CD14-positive monocyte (primary cell): ENCODE measurements around the gene ARRB2. TPM values are rescaled to one million over a fixed set of nuclear protein-coding genes. Genes with fewer than 3 reads are reported as not detected.

Source experiments
- DNase-seq, 3 donors: peaks; one replicate each; pipeline ENCODE4 v3.0.0-alpha.2; 2011 to 2022
- H2AFZ ChIP-seq: 2 replicates; pipeline ENCODE4 v1.6.0; 2012; ENCODE audit warnings: mild to moderate bottlenecking, low read depth, low read length, inconsistent platforms; ENCODE audit not compliant: insufficient read depth, poor library complexity, severe bottlenecking
- H3K27ac ChIP-seq, 2 donors: 1 replicate in 1 of 2; 2 replicates in 1 of 2; pipeline ENCODE4 v1.5.1; 2012 to 2013; ENCODE audit warnings: low read length in 2 of 2, control low read depth in 1 of 2, inconsistent platforms in 1 of 2, low read depth in 1 of 2, mild to moderate bottlenecking in 1 of 2
- H3K27me3 ChIP-seq, 2 donors: one replicate each; pipeline versions ENCODE4 v1.6.0 to v1.6.1; 2011 to 2013; ENCODE audit warnings: low read length in 2 of 2; ENCODE audit not compliant: control insufficient read depth in 2 of 2, insufficient read depth in 2 of 2
- H3K36me3 ChIP-seq, 2 donors: replicated peaks in 1 of 2; 1 replicate in 1 of 2; 2 replicates in 1 of 2; pipeline versions ENCODE4 v1.5.1 to v1.6.1; 2012 to 2013; ENCODE audit warnings: low read length in 2 of 2, control low read depth in 1 of 2, inconsistent platforms in 1 of 2, mild to moderate bottlenecking in 1 of 2; ENCODE audit not compliant: insufficient read depth in 2 of 2, control insufficient read depth in 1 of 2
- H3K4me1 ChIP-seq, 2 donors: 1 replicate in 1 of 2; 2 replicates in 1 of 2; pipeline versions ENCODE4 v1.5.1 to v1.6.1; 2012 to 2013; ENCODE audit warnings: low read length in 2 of 2, control low read depth in 1 of 2, inconsistent platforms in 1 of 2, mild to moderate bottlenecking in 1 of 2, moderate library complexity in 1 of 2; ENCODE audit not compliant: insufficient read depth in 2 of 2, control insufficient read depth in 1 of 2
- H3K4me2 ChIP-seq: replicated peaks from 2 replicates; pipeline ENCODE3; 2012; ENCODE audit warnings: low read length, moderate library complexity, mild to moderate bottlenecking; ENCODE audit not compliant: poor library complexity, severe bottlenecking; ENCODE audit errors: extremely low read depth
- H3K4me3 ChIP-seq, 3 experiments: fragments of 200-600 bp in 1 of 3; sonication (generic) in 1 of 3; replicated peaks in 1 of 3; 1 replicate in 2 of 3; 2 replicates in 1 of 3; pipeline ENCODE4 v1.5.1; 2011 to 2013; ENCODE audit warnings: low read length in 3 of 3, mild to moderate bottlenecking in 3 of 3, control low read depth in 2 of 3, low read depth in 2 of 3, inconsistent platforms in 1 of 3, moderate library complexity in 1 of 3
- H3K79me2 ChIP-seq: 2 replicates; pipeline ENCODE4 v1.6.0; 2012; ENCODE audit warnings: mild to moderate bottlenecking, control low read depth, inconsistent platforms, low read length, moderate library complexity; ENCODE audit not compliant: insufficient read depth
- H3K9ac ChIP-seq: 2 replicates; pipeline ENCODE4 v1.6.0; 2017; ENCODE audit warnings: low read length, mild to moderate bottlenecking; ENCODE audit not compliant: insufficient read depth, poor library complexity, severe bottlenecking
- H3K9me3 ChIP-seq, 2 donors: replicated peaks in 1 of 2; 1 replicate in 1 of 2; 2 replicates in 1 of 2; pipeline versions ENCODE4 v1.5.1 to v1.6.1; 2012 to 2013; ENCODE audit warnings: low read length in 2 of 2, control low read depth in 1 of 2; ENCODE audit not compliant: control insufficient read depth in 1 of 2, insufficient read depth in 1 of 2
- H4K20me1 ChIP-seq: 2 replicates; pipeline ENCODE4 v1.6.0; 2012; ENCODE audit warnings: mild to moderate bottlenecking, low read length, control low read depth, moderate library complexity; ENCODE audit not compliant: insufficient read depth
- H3K27ac Mint-ChIP-seq, 7 donors: one replicate each; pipeline ENCODE4 v1.8.0; 2020; ENCODE audit warnings: mild to moderate bottlenecking in 7 of 7, mixed read lengths in 7 of 7, moderate library complexity in 6 of 7, inconsistent platforms in 2 of 7
- H3K27me3 Mint-ChIP-seq, 3 donors: one replicate each; pipeline ENCODE4 v1.8.0; 2021 to 2022; ENCODE audit warnings: low read depth in 3 of 3, mild to moderate bottlenecking in 3 of 3, mixed read lengths in 3 of 3, moderate library complexity in 3 of 3, inconsistent platforms in 1 of 3
- H3K36me3 Mint-ChIP-seq, 2 donors: one replicate each; pipeline ENCODE4 v1.8.0; 2020; ENCODE audit warnings: mixed read lengths in 2 of 2, inconsistent platforms in 1 of 2, mild to moderate bottlenecking in 1 of 2
- H3K4me1 Mint-ChIP-seq: one replicate; pipeline ENCODE4 v1.8.0; 2020; ENCODE audit warnings: mild to moderate bottlenecking, mixed read lengths
- H3K4me3 Mint-ChIP-seq, 2 donors: one replicate each; pipeline ENCODE4 v1.8.0; 2020; ENCODE audit warnings: mild to moderate bottlenecking in 2 of 2, mixed read lengths in 2 of 2, moderate library complexity in 1 of 2
- H3K9me3 Mint-ChIP-seq, 7 donors: one replicate each; pipeline ENCODE4 v1.8.0; 2020 to 2022; ENCODE audit warnings: mixed read lengths in 7 of 7, mild to moderate bottlenecking in 6 of 7, moderate library complexity in 6 of 7, inconsistent platforms in 2 of 7
- WGBS: methylation state at CpG from one replicate; pipeline ENCODE4 v1.1.5; 2013; ENCODE audit warnings: missing lambda C conversion rate; ENCODE audit not compliant: insufficient coverage; 5-methylcytosine and 5-hydroxymethylcytosine counted together
- intact Hi-C, 2 donors: fragments of 100-400 bp; cut with micrococcal nuclease; formaldehyde crosslinking; loops; one replicate each; pipeline versions ENCODE4 v1.15.0 to v1.15.1; 2023
- polyA plus RNA-seq, 3 donors: library from polyadenylated mRNA; depleted of rRNA in 1 of 3; unstranded in 2 of 3; stranded (reverse) in 1 of 3; fragments of 300-500 nt in 2 of 3; fragments of >200 nt in 1 of 3; fragmentation: Illumina TruSeq in 2 of 3; gene quantifications; 1 replicate in 2 of 3; 2 replicates in 1 of 3; pipeline ENCODE4 v1.2.3, GENCODE V29; 2012 to 2021
- TF ChIP-seq, protein P1 (sequence below): fragments of 200-600 bp; IDR thresholded peaks from one replicate; pipeline ENCODE4 v1.8.0; 2022; ENCODE audit warnings: antibody characterized with exemption, mild to moderate bottlenecking

The ARRB2 gene
- polyA plus RNA-seq, 3 donors = 134 to 760 (median 150) TPM

DNA sequence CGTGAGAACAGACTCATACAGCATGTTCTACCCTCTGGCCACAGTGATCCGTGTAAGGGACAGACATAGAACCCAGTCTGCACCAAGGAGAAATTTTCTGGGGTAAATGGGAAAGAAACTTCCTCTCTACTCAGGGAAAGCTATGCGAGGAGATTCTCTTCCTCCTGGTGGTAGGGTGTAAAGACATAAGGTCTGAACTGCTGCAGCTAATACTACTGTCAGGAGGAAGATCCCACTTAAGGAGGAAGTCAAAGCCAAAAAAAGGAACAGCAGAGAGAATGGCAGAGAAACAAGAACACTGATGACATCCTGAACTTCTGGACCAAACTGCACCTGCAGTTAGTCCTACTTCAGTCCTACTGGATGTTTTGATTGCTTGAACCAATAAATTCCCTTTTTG lies 54.2 kb downstream of the ARRB2 start:
- Histone ChIP-seq H4K20me1 (no peaks in the 10 kb centered on the region), H3K4me3 (peak overlapping the region in 1 of 3 experiments; percentile 18), H3K9me3 (no peaks in the 10 kb centered on the region), H3K27ac (peak overlapping the region; percentile 57 to 98), H3K4me1 (peaks cover 57 to 72% of the 10 kb centered on the region in 2 donors), H3K4me2 (peak overlapping the region; percentile 8), H3K9ac (peak overlapping the region; percentile 37), H3K27me3 (no peaks in the 10 kb centered on the region), H3K36me3 (no peaks in the 10 kb centered on the region), H3K79me2 (no peaks in the 10 kb centered on the region), H2AFZ (no peak overlapping the region)
- WGBS = no CpG with 5 or more reads among the region's 3 CpGs
- peaks cover 0 to 4% (median 0%) of the 10 kb centered on the region in 7 donors for H3K9me3 Mint-ChIP-seq
- H3K36me3 Mint-ChIP-seq = peaks cover 1 to 4% of the 10 kb centered on the region in 2 donors
- TF ChIP-seq, protein P1, sequence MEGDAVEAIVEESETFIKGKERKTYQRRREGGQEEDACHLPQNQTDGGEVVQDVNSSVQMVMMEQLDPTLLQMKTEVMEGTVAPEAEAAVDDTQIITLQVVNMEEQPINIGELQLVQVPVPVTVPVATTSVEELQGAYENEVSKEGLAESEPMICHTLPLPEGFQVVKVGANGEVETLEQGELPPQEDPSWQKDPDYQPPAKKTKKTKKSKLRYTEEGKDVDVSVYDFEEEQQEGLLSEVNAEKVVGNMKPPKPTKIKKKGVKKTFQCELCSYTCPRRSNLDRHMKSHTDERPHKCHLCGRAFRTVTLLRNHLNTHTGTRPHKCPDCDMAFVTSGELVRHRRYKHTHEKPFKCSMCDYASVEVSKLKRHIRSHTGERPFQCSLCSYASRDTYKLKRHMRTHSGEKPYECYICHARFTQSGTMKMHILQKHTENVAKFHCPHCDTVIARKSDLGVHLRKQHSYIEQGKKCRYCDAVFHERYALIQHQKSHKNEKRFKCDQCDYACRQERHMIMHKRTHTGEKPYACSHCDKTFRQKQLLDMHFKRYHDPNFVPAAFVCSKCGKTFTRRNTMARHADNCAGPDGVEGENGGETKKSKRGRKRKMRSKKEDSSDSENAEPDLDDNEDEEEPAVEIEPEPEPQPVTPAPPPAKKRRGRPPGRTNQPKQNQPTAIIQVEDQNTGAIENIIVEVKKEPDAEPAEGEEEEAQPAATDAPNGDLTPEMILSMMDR = peak; percentile 26
- intact Hi-C loops = no loop called here
- H3K27ac Mint-ChIP-seq = peak overlapping the region; percentile 94 to 99 (median 98)
- peaks cover 51% of the 10 kb centered on the region for H3K4me1 Mint-ChIP-seq
- no peak overlapping the region for H3K4me3 Mint-ChIP-seq
- peak; percentile 71 to 89 (median 87) for DNase-seq
- peaks cover 0 to 8% (median 2%) of the 10 kb centered on the region in 3 donors for H3K27me3 Mint-ChIP-seq

DNA sequence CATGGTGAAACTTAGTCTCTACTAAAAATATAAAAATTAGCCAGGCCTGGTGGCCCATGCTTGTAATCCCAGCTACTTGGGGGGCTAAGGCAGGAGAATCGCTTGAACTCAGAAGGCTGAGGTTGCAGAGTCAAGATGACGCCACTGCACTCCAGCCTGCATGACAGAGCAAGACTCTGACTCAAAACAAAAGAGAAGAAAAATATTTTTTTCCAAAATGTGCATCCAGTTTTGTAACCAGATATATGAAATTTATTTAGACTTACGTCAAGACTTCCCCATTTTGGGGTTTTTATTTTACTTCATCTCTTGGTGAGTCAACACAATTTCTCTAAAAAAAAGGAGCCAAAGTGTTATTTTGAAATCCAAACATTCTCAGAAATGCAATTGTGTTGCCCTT lies 55.8 kb downstream of the ARRB2 start:
- Histone ChIP-seq H4K20me1 (no peaks in the 10 kb centered on the region), H3K27ac (peak overlapping the region; percentile 98), H3K4me2 (peak overlapping the region; percentile 44), H3K27me3 (no peaks in the 10 kb centered on the region), H3K4me1 (peaks cover 73 to 81% of the 10 kb centered on the region in 2 donors), H3K79me2 (no peaks in the 10 kb centered on the region), H3K4me3 (no peak overlapping the region), H3K9ac (peak overlapping the region; percentile 66), H3K36me3 (no peaks in the 10 kb centered on the region), H3K9me3 (no peaks in the 10 kb centered on the region), H2AFZ (no peak overlapping the region)
- TF ChIP-seq, protein P1 = no peak
- H3K9me3 Mint-ChIP-seq = peaks cover 0 to 4% (median 0%) of the 10 kb centered on the region in 7 donors
- H3K4me1 Mint-ChIP-seq = peaks cover 58% of the 10 kb centered on the region
- H3K27me3 Mint-ChIP-seq = peaks cover 0 to 8% (median 2%) of the 10 kb centered on the region in 3 donors
- H3K27ac Mint-ChIP-seq = peak overlapping the region; percentile 98 to 99 (median 99)
- peak; percentile 88 to 96 (median 94) for DNase-seq
- H3K36me3 Mint-ChIP-seq = peaks cover 0 to 4% of the 10 kb centered on the region in 2 donors
- intact Hi-C loops = loop anchor here (1.0 to 5.0 kb wide), 3 partner anchors 30 to 181 kb away; partner anchors contain the start of genes MED11 (in 1 of the 2) and PFN1 (in 1 of the 2)
- WGBS = no CpG with 5 or more reads among the region's 3 CpGs
- peak overlapping the region in 1 of 2 donors; percentile 51 for H3K4me3 Mint-ChIP-seq
